NCI-H187 (cell line): ENCODE results near the gene SLC2A13.
"Not testable (repeated sequence)": the region's sequence is repeated elsewhere in the genome, so short reads cannot be mapped to it uniquely, and the experiment has no call there.

ENCODE experiments used
- DNase-seq, 2 experiments: peaks; one replicate each; lab custom pipeline; 2025; lab: John Stamatoyannopoulos, UW

SLC2A13 gene

GRCh38 chr12:39868328-39868725 lies 237.6 kb downstream of the SLC2A13 start:
- DNase-seq, result no peak

DNA sequence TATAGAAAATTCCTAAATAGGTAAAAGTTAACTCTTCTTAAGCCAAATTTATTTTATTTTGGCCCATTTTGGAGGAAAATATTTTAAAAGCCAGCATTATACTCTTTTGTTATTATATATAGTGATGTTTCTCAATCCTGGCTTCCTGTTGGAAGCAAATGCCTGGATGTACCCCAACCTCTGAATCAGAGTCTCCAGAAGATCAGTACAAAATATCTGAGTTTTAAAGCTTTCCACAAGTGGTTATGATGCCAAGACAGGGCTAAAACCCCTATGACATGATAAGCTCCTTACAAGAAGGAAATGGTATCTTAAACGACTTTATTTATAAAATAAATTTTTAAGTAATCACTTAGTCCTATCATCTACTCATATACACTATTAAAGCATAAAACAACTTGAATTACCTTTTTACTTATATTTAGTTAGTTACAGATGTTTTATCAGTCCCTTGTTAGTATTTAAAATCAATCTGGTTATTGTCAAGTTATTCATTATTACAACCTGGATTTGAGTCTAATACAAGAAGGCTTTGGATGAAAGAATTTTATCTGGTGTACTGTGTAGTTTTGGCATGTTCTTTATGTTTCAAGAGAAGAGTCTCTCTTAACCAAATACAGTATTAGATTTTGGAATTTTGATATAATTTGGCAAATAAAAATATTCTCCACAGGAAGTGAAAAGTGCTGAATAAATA lies 238.1 kb downstream of the SLC2A13 start:
- DNase-seq, result no peak

DNA sequence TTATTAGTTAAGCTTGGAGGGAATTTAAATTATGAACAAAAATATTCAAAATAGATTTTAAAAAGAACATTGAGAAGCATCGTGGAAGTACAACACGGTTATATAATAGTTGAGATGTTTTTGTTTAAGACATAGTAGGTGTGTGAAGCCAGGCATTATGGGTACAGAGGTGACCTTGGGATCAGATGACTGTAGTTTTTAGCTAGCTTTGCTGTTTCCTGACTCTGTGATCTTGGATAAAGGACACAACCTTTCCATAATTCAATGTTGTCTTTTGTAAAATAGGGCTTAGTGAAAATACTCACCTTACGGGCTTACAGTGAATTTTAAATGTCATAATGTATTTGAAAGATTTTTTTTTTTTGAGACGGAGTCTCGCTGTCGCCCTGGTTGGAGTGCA lies 239.7 kb downstream of the SLC2A13 start:
- DNase-seq, result no peak

GRCh38 chr12:39860695-39861094 lies 245.2 kb downstream of the SLC2A13 start:
- no peak for DNase-seq

DNA sequence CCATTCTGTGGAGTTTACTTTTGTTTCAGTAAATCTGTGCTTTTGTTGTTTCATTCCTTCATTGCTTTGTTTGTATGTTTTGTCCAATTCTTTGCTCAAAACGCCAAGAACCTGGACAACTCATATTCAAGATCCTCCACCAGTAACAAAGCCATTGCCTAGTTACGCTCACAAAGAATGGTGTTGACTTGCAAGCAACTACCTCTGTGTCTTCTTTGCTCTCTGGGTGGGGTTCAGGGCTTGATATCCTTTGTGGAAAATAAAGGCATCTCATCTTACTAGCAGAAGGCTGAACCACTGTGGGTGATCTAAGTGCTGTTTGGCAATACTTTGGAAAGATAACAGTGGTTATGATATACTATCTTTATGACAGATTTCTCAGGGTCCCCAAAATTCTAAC lies 252.9 kb downstream of the SLC2A13 start:
- no peak for DNase-seq

DNA sequence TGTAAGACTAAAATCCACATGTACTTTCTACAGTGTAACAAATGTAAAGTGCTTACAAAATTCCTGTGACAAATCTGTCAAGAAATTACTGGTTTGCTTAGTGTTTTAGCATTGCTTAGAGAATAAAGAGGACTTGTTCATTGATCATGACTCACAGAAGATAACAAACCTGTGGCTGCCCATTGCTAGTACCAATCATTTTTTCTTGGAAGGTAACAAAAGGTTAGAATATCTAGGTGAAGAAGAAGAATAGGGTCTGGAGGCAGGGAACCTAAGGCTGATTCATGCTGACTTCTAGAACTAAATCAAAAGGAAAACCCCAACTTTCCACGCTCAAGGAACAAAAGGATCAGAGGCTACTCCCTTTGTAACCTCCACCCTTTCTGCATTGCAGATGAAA lies 253.5 kb downstream of the SLC2A13 start:
- no peak for DNase-seq

DNA sequence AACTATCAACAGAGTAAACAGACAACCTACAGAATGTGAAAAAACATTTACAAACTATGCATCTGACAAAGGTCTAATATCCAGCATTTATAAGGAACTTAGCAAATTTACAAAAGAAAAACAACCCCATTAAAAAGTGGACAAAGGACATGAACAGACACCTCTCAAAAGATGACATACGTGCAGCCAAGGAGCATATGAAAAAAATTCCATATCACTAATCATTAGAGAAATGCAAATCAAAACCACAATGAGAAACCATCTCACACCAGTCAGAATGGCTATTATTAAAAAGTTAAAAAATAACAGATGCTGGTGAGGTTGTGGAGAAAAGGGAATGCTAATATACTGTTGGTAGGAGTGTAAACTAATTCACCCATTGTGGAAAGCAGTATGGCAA lies 257.7 kb downstream of the SLC2A13 start:
- DNase-seq, result not testable (repeated sequence)

- DNase-seq, result no peak
Measured at GRCh38 chr12:39846971-39847650, 258.8 kb downstream of the SLC2A13 start.

- DNase-seq, result no peak
Measured at GRCh38 chr12:39846304-39846703, 259.6 kb downstream of the SLC2A13 start.

- no peak for DNase-seq
Measured at GRCh38 chr12:39840422-39840821, 265.5 kb downstream of the SLC2A13 start.

DNA sequence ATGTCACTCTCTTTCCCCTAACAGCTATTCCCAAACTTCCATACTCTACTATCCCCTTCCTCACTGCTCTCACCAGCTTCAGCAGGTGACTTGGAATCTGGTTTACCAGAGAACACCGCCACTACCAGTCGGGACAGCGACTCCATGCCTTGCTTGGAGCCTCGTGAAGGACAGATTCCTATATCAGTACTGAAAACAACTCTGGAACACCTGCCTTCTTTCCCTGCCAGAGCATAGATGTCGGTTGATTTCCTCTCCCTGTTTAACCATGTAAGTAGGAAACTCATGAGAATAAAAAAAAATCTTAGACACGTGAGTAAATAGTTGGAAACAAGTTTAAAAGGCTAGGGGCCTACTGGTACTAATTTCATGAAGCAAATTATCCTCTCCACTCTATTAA lies 266.8 kb downstream of the SLC2A13 start:
- no peak for DNase-seq

DNA sequence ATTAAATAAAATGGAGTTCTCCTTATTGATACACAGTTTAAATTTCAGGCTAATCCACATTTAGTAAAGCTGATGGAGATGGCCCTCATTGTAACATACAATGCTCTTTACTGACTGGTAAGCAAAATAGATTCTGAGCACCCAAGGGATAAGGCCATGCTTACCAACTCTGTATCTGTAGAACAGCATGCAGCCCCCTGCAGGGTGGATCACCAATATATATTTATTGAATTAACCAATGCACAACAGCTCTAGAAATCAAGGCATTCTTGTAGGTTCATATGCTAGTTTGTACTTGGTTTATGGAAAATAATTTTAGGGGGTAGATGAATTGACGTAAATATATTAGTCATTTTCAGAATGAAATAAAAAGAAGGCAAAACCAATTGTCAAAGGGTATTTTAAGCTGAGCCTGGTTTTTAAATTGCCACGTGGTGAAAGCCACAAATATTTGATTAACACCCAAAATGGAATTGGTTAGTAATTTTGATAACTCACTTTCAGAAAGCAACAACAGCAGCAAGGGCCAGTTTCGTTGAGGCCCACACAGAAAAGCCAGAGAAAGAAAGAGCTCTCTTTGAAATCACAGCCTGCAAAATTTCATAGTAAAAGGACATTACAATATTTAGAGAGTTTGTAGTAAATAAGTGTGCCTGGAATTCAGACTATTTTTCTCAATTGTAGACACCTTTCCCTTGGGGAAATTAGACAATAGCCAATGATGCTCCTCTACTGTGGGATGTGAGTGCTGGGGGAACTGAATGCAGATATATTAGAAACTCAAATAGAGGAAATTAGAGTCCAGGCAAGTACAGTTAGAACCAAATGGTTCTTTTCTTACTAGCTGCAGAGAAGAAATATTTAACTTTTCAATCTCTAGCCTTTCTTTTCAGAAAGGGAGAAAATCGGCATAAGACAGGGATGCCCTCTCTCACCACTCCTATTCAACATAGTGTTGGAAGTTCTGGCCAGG lies 270.1 kb downstream of the SLC2A13 start:
- DNase-seq, result no peak

- no peak for DNase-seq
Measured at GRCh38 chr12:39831587-39832315, 274.1 kb downstream of the SLC2A13 start.

- no peak for DNase-seq
Measured at GRCh38 chr12:39830852-39831520, 274.9 kb downstream of the SLC2A13 start.

DNA sequence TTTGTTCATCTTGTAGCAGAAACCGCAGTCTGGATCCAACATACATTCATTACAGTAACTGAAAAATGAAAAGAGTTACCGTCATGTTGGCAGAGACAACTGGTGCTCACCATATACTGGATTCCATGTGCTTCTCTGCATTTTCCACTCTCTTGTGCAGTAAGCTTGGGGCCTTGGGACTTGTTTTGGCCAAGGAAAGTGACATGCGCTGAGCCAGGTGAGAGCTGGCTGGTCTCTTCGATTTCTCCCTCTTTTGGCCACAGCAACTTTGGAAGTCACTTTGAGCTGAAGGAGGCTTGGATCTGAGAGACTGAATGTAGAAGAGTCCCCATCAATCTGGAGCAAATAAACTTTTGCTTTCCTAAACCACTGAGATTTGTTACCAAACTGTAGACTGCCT lies 275.7 kb downstream of the SLC2A13 start:
- DNase-seq, result no peak

GRCh38 chr12:39824505-39825212 lies 281.2 kb downstream of the SLC2A13 start:
- DNase-seq, result no peak

DNA sequence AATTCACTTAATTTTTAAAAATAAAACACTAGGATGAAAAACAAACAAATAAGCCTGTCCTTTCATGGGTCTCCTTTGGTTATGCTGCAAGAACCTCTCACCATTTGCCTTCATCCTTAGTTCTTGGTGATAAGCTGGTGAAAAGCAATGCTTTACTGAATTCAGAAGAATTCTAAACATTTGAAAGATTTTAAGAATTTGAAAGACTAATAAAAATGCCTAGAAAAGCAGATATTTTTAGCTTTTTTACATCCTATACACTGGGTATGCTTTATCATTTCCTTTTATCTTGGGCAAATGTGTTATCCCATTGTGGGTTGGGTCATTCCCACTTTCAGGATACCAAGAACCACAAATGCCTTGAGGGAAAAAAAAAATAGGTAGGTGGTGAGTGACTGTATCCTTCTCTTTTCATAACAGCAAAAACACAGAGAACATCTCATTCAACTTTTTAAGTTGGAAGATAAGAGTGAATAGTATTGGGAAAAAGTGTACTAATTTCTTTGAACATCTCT lies 289.2 kb downstream of the SLC2A13 start:
- DNase-seq, result no peak

DNA sequence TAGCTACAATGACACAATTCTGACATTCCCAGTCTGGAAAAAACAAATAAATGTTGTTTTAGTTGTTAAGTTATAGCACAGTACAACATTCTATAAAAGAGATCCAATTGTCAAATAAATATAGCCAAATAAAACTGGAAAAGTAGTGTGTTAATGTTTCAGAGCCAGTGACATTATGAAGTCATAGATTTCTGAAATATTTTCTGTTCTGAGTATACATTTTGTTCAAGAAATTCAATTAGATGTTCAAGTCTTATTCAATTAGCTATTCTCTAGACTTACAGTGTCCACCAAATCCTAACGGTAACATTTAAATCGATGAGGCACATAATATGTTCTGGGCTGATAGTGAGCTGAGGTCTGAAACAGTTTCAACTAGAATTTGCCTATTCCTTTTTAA lies 290.1 kb downstream of the SLC2A13 start:
- DNase-seq, result no peak

- DNase-seq, result no peak
Measured at GRCh38 chr12:39814626-39815025, 291.3 kb downstream of the SLC2A13 start.

DNA sequence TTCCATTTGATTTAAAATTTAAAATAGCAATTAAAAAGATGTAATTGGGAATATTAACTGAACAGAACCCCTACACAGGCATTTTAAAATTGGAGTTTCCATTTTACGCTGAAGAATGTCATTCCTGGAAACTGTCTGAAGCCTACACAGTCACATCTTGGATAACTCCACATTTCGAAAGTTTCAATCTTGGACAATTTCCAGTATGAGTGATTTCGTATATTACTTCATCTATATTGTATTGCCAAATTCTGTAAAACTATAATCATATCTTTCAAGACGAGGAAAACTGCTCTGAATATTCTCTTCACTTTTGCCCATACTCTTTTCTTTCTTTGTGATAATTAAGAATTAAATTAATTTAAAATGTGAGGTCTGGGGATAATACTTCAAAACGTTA lies 292.1 kb downstream of the SLC2A13 start:
- DNase-seq, result no peak

- DNase-seq, result not testable (repeated sequence)
Measured at GRCh38 chr12:39812456-39812855, 293.4 kb downstream of the SLC2A13 start.
